PC-3 (cell line): ENCODE data around the gene PATL2. TPM values are rescaled to one million over a fixed set of nuclear protein-coding genes. Genes with fewer than 3 reads are reported as not detected.

Experiments
- ATAC-seq: fragments of 200-7000 bp; cut with Tn5 transposase; 2 replicates; pipeline ENCODE4 v1.9.1; 2020; ENCODE audit warnings: mild to moderate bottlenecking, moderate library complexity
- BruUV-seq: library from RNA; stranded (reverse); fragments of 400-500 nt; replicated peaks from 2 replicates; lab custom pipeline; 2021; lab: Mats Ljungman, UMichigan
- CTCF ChIA-PET: fragments of 300-600 bp; sonication (Branson Sonifier 250); formaldehyde crosslinking; loops from one replicate; lab custom pipeline; 2022; ENCODE audit warnings: antibody characterized with exemption; lab: Charles Lee
- POLR2A ChIA-PET: fragments of 300-600 bp; sonication (Branson Sonifier 250); formaldehyde crosslinking; loops from one replicate; lab custom pipeline; 2022; ENCODE audit warnings: antibody characterized with exemption; ENCODE audit not compliant: unreplicated experiment; lab: Charles Lee
- DNase-seq: peaks from one replicate; pipeline ENCODE4 v3.0.0-alpha.2; 2015
- H2AFZ ChIP-seq: fragments of 300-600 bp; sonication (generic); 2 replicates; pipeline ENCODE4 v1.6.0; 2016; ENCODE audit warnings: antibody characterized with exemption, low read length
- H3F3A ChIP-seq: fragments of 300-600 bp; sonication (generic); one replicate; pipeline ENCODE4 v1.6.0; 2017; ENCODE audit warnings: antibody characterized with exemption, low read length, control low read depth, mild to moderate bottlenecking; ENCODE audit not compliant: unreplicated experiment
- H3K27ac ChIP-seq: fragments of 300-600 bp; sonication (generic); 2 replicates; pipeline ENCODE4 v1.5.1; 2016; ENCODE audit warnings: mild to moderate bottlenecking, low read length
- H3K27me3 ChIP-seq: fragments of 300-600 bp; sonication (generic); 2 replicates; pipeline ENCODE4 v1.6.1; 2016; ENCODE audit warnings: low read length, mixed read lengths
- H3K36me3 ChIP-seq: fragments of 300-600 bp; sonication (generic); 2 replicates; pipeline ENCODE4 v1.6.1; 2016; ENCODE audit warnings: low read depth, mixed run types, low read length, mixed read lengths
- H3K4me1 ChIP-seq: fragments of 300-600 bp; sonication (generic); 2 replicates; pipeline ENCODE4 v1.5.1; 2016; ENCODE audit warnings: low read length; ENCODE audit not compliant: insufficient read depth
- H3K4me2 ChIP-seq: fragments of 300-600 bp; sonication (generic); 2 replicates; pipeline ENCODE4 v1.6.0; 2016; ENCODE audit warnings: low read length
- H3K4me3 ChIP-seq: fragments of 300-600 bp; sonication (generic); 2 replicates; pipeline ENCODE4 v1.5.1; 2016; ENCODE audit warnings: mild to moderate bottlenecking, low read length, mixed read lengths
- H3K79me2 ChIP-seq: fragments of 300-600 bp; sonication (generic); 2 replicates; pipeline ENCODE4 v1.6.1; 2017; ENCODE audit warnings: low read length, mixed read lengths
- H3K9ac ChIP-seq: fragments of 300-600 bp; sonication (generic); 2 replicates; pipeline ENCODE4 v1.6.0; 2016; ENCODE audit warnings: mild to moderate bottlenecking, low read length
- H3K9me2 ChIP-seq: fragments of 300-600 bp; sonication (generic); replicated peaks from 2 replicates; pipeline ENCODE4 v1.6.1; 2016; ENCODE audit warnings: mixed run types, low read length, mixed read lengths
- H3K9me3 ChIP-seq: fragments of 300-600 bp; sonication (generic); 2 replicates; pipeline ENCODE4 v1.6.1; 2016; ENCODE audit warnings: low read length, mixed read lengths
- H4K20me1 ChIP-seq: fragments of 300-600 bp; sonication (generic); 2 replicates; pipeline ENCODE4 v1.6.1; 2016; ENCODE audit warnings: low read length, mixed read lengths
- CTCF ChIP-seq: fragments of 300-600 bp; sonication (generic); conservative IDR thresholded peaks from 2 replicates; pipeline ENCODE4 v1.5.1; 2017; ENCODE audit warnings: antibody characterized with exemption, low read depth, mild to moderate bottlenecking, low read length
- EZH2 ChIP-seq: fragments of 300-600 bp; sonication (generic); IDR thresholded peaks from one replicate; pipeline ENCODE4 v1.6.1; 2017; ENCODE audit warnings: antibody characterized with exemption, mild to moderate bottlenecking, low read length; ENCODE audit not compliant: unreplicated experiment
- EZH2phosphoT487 ChIP-seq: fragments of 300-600 bp; sonication (generic); IDR thresholded peaks from 2 replicates; pipeline ENCODE4 v1.6.1; 2018; ENCODE audit warnings: mild to moderate bottlenecking, antibody characterized with exemption, low read length, borderline replicate concordance
- intact Hi-C: fragments of 100-400 bp; cut with micrococcal nuclease; formaldehyde crosslinking; loops from 2 replicates; pipeline ENCODE4 v1.9.0; 2023
- total RNA-seq: library from RNA; depleted of rRNA; stranded (reverse); fragments of >200 nt; gene quantifications from 2 replicates; pipeline ENCODE4 v1.2.3, GENCODE V29; 2014

Gene PATL2
- total RNA-seq, 1 experiment from 2014 or later = 0.15 TPM

GRCh38 chr15:44661576-44661975, 49.5 kb downstream of the PATL2 start:
- CTCF ChIA-PET = no interaction called here
- Histone ChIP-seq H3K9ac (peak overlapping the region; percentile 93; the same call in 1 of the 2 replicates), H3F3A (no peaks in the 10 kb centered on the region), H3K27ac (no peak overlapping the region), H3K36me3 (peaks cover 4% of the 10 kb centered on the region; the same call in 1 of the 2 replicates), H3K79me2 (peaks cover 21% of the 10 kb centered on the region), H3K4me1 (peaks cover 16% of the 10 kb centered on the region; the same call in 1 of the 2 replicates), H2AFZ (no peak overlapping the region), H3K9me2 (no peaks in the 10 kb centered on the region), H3K9me3 (no peaks in the 10 kb centered on the region), H3K4me3 (peak overlapping the region; percentile 84), H4K20me1 (no peaks in the 10 kb centered on the region), H3K4me2 (peak overlapping the region; percentile 94), H3K27me3 (no peaks in the 10 kb centered on the region)
- POLR2A ChIA-PET = no interaction called here
- TF ChIP-seq EZH2 = no peak
- TF ChIP-seq CTCF = no peak
- no peak for TF ChIP-seq EZH2phosphoT487
- intact Hi-C loops = no loop called here
- no peak for DNase-seq
- BruUV-seq = no TSS peak
- ATAC-seq = no peak

- CTCF ChIA-PET = no interaction called here
- no peak overlapping the region for H2AFZ ChIP-seq
- H3K36me3 ChIP-seq = peaks cover 11% of the 10 kb centered on the region
- H3K4me1 ChIP-seq = peaks cover 11% of the 10 kb centered on the region; the same call in 1 of the 2 replicates
- H3K4me2 ChIP-seq = no peak overlapping the region
- no peaks in the 10 kb centered on the region for H4K20me1 ChIP-seq
- H3K27ac ChIP-seq = no peak overlapping the region
- no peaks in the 10 kb centered on the region for H3K27me3 ChIP-seq
- BruUV-seq = no TSS peak
- TF ChIP-seq EZH2phosphoT487 = no peak
- no peak for TF ChIP-seq CTCF
- no peak for TF ChIP-seq EZH2
- H3F3A ChIP-seq = no peaks in the 10 kb centered on the region
- no peak overlapping the region for H3K9ac ChIP-seq
- H3K79me2 ChIP-seq = peaks cover 21% of the 10 kb centered on the region
- no peak overlapping the region for H3K4me3 ChIP-seq
- POLR2A ChIA-PET = no interaction called here
- ATAC-seq (no peak), DNase-seq (no peak)
- H3K9me3 ChIP-seq = no peaks in the 10 kb centered on the region
- intact Hi-C loops = no loop called here
- no peaks in the 10 kb centered on the region for H3K9me2 ChIP-seq
Observed at GRCh38 chr15:44659056-44659455, 52.1 kb downstream of the PATL2 start.

GRCh38 chr15:44657378-44657777, 53.7 kb downstream of the PATL2 start:
- no TSS peak for BruUV-seq
- Histone ChIP-seq H3K27me3 (no peaks in the 10 kb centered on the region), H3K27ac (no peak overlapping the region), H3F3A (no peaks in the 10 kb centered on the region), H4K20me1 (no peaks in the 10 kb centered on the region), H2AFZ (no peak overlapping the region), H3K9me3 (no peaks in the 10 kb centered on the region), H3K4me1 (peaks cover 7% of the 10 kb centered on the region; the same call in 1 of the 2 replicates), H3K36me3 (peaks cover 11% of the 10 kb centered on the region), H3K79me2 (peaks cover 14% of the 10 kb centered on the region), H3K4me3 (no peak overlapping the region), H3K9ac (no peak overlapping the region), H3K4me2 (no peak overlapping the region), H3K9me2 (no peaks in the 10 kb centered on the region)
- DNase-seq (no peak), ATAC-seq (no peak)
- intact Hi-C loops = no loop called here
- ChIA-PET CTCF (interaction anchor here (0.6 kb wide), 1 partner anchor 81 kb away, joined by 3 read pairs; no protein-coding TSS in a partner anchor), POLR2A (no interaction called here)
- no peak for TF ChIP-seq EZH2phosphoT487
- no peak for TF ChIP-seq EZH2
- TF ChIP-seq CTCF = no peak
